Measurements from ENCODE around the gene PCSK6.

- TF ChIP-seq, protein P1, sequence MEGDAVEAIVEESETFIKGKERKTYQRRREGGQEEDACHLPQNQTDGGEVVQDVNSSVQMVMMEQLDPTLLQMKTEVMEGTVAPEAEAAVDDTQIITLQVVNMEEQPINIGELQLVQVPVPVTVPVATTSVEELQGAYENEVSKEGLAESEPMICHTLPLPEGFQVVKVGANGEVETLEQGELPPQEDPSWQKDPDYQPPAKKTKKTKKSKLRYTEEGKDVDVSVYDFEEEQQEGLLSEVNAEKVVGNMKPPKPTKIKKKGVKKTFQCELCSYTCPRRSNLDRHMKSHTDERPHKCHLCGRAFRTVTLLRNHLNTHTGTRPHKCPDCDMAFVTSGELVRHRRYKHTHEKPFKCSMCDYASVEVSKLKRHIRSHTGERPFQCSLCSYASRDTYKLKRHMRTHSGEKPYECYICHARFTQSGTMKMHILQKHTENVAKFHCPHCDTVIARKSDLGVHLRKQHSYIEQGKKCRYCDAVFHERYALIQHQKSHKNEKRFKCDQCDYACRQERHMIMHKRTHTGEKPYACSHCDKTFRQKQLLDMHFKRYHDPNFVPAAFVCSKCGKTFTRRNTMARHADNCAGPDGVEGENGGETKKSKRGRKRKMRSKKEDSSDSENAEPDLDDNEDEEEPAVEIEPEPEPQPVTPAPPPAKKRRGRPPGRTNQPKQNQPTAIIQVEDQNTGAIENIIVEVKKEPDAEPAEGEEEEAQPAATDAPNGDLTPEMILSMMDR (IDR thresholded peaks at IDR 0.05) = no peak
- no peak for TF ChIP-seq POLR2AphosphoS5 (IDR thresholded peaks at IDR 0.05; ENCODE audit: low read depth, low read length)
- TF ChIP-seq, protein P2, sequence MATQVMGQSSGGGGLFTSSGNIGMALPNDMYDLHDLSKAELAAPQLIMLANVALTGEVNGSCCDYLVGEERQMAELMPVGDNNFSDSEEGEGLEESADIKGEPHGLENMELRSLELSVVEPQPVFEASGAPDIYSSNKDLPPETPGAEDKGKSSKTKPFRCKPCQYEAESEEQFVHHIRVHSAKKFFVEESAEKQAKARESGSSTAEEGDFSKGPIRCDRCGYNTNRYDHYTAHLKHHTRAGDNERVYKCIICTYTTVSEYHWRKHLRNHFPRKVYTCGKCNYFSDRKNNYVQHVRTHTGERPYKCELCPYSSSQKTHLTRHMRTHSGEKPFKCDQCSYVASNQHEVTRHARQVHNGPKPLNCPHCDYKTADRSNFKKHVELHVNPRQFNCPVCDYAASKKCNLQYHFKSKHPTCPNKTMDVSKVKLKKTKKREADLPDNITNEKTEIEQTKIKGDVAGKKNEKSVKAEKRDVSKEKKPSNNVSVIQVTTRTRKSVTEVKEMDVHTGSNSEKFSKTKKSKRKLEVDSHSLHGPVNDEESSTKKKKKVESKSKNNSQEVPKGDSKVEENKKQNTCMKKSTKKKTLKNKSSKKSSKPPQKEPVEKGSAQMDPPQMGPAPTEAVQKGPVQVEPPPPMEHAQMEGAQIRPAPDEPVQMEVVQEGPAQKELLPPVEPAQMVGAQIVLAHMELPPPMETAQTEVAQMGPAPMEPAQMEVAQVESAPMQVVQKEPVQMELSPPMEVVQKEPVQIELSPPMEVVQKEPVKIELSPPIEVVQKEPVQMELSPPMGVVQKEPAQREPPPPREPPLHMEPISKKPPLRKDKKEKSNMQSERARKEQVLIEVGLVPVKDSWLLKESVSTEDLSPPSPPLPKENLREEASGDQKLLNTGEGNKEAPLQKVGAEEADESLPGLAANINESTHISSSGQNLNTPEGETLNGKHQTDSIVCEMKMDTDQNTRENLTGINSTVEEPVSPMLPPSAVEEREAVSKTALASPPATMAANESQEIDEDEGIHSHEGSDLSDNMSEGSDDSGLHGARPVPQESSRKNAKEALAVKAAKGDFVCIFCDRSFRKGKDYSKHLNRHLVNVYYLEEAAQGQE (IDR thresholded peaks at IDR 0.05; ENCODE audit: insufficient read depth in 1 of 2, low read depth in 2 of 2, low read length in 1 of 2) = no peak
- TF ChIP-seq SIN3A (IDR thresholded peaks at IDR 0.05; ENCODE audit: borderline replicate concordance, insufficient read depth, low read depth, low read length) = no peak
Measured at GRCh38 chr15:101327147-101327740, 162.3 kb downstream of the PCSK6 start.

Measured in Panc1 (cell line).